ENCODE measurements around the gene SHQ1. TPM values are rescaled to one million over a fixed set of nuclear protein-coding genes. Genes with fewer than 3 reads are reported as not detected.

Gene SHQ1
- total and polyA plus RNA-seq, 2 of the 4 experiments (the other 2 are of a cell fraction) = 10.4 to 19.4 TPM

GRCh38 chr3:72888546-72889309 is 40.5 kb upstream of the SHQ1 start:
- Histone ChIP-seq H2BK20ac (ENCODE audit: low read depth, low read length) (peak overlapping the region; percentile 3; the same call in 1 of the 2 replicates), H3K4ac (ENCODE audit: low read depth, low read length) (peak overlapping the region; percentile 62), H3K56ac (ENCODE audit: extremely low read depth, insufficient read depth, low read length) (peak overlapping the region; percentile 24; the same call in 1 of the 2 replicates), H2BK15ac (ENCODE audit: low read depth, low read length) (peak overlapping the region; percentile 58; the same call in 2 of the 3 replicates), H3K36me3 (ENCODE audit: control insufficient read depth, insufficient read depth, low read length) (no peaks in the 10 kb centered on the region), H3K14ac (replicated peaks; ENCODE audit: low read depth, low read length) (peak overlapping the region; percentile 39), H4K8ac (ENCODE audit: low read depth in 2 of 2, low read length in 2 of 2) (peak overlapping the region in 1 of 2 experiments; percentile 49; a peak in 2 of 4 replicates), H3K9ac (ENCODE audit: low read depth, low read length) (peak overlapping the region; percentile 88), H4K20me1 (ENCODE audit: insufficient read depth, low read length) (peaks cover 8% of the 10 kb centered on the region; the same call in 1 of the 2 replicates), H2AK9ac (replicated peaks; ENCODE audit: low read depth, low read length, poor library complexity) (no peak overlapping the region), H2BK120ac (ENCODE audit: low read depth, low read length) (peak overlapping the region; percentile 59), H3K18ac (ENCODE audit: low read depth, low read length) (peak overlapping the region; percentile 89), H4K5ac (ENCODE audit: low read depth, low read length) (peak overlapping the region; percentile 85), H3K4me3 (ENCODE audit: insufficient read depth, low read depth, low read length) (peak overlapping the region; percentile 53), H3K23ac (ENCODE audit: low read depth, low read length) (peak overlapping the region; percentile 78), H3K27me3 (ENCODE audit: control insufficient read depth, insufficient read depth, low read length) (no peaks in the 10 kb centered on the region), H4K91ac (ENCODE audit: insufficient read depth, low read depth, low read length) (peak overlapping the region; percentile 1; the same call in 1 of the 2 replicates), H3K4me2 (ENCODE audit: low read depth, low read length) (peak overlapping the region; percentile 97), H3K9me3 (ENCODE audit: control insufficient read depth, insufficient read depth, low read length) (no peaks in the 10 kb centered on the region), H2AFZ (replicated peaks; ENCODE audit: low read length, poor library complexity) (peak overlapping the region; percentile 87), H3K79me1 (ENCODE audit: low read depth in 1 of 2, low read length in 2 of 2) (peaks cover 0 to 21% of the 10 kb centered on the region in 2 experiments; a peak in 3 of 4 replicates), H3K4me1 (ENCODE audit: control insufficient read depth, insufficient read depth, low read length) (peaks cover 21% of the 10 kb centered on the region), H3K9me1 (ENCODE audit: insufficient read depth, low read length) (peaks cover 12% of the 10 kb centered on the region), H2BK5ac (ENCODE audit: low read depth, low read length, poor library complexity, severe bottlenecking) (peak overlapping the region; percentile 0), H3K27ac (ENCODE audit: insufficient read depth, low read length) (peak overlapping the region; percentile 76), H2AK5ac (ENCODE audit: low read depth, low read length) (peak overlapping the region; percentile 16; the same call in 1 of the 2 replicates)
- dilution Hi-C loops (cut with HindIII; ENCODE audit: low sequenced_read_pairs, unreplicated experiment) (no loop called here), in situ Hi-C loops (cut with MboI; ENCODE audit: low sequenced_read_pairs) (no loop called here), intact Hi-C loops (cut with micrococcal nuclease) (loop anchor here (5.0 kb wide), 2 partner anchors 109 to 441 kb away; partner anchors contain the start of genes PPP4R2 and RYBP)
- no TSS peak for BruUV-seq (replicated peaks)
- ChIA-PET POLR2A (ENCODE audit: unreplicated experiment) (interaction anchor here (0.6 kb wide), 1 partner anchor 194 kb away, joined by 3 read pairs; no protein-coding TSS in a partner anchor), CTCF (interaction anchor here (1.0 kb wide), 1 partner anchor 37 kb away, joined by 3 read pairs; no protein-coding TSS in a partner anchor)
- TF ChIP-seq MAFK (IDR thresholded peaks at IDR 0.05; ENCODE audit: low read depth, low read length) (no peak), CHD1 (IDR thresholded peaks at IDR 0.05; ENCODE audit: low read depth, low read length) (no peak), CEBPB (IDR thresholded peaks at IDR 0.05; ENCODE audit: low read depth, low read length) (no peak), CTCF (conservative IDR thresholded peaks at IDR 0.05; ENCODE audit: low read depth, low read length) (no peak), BHLHE40 (IDR thresholded peaks at IDR 0.05; ENCODE audit: low read depth, low read length) (no peak), MAZ (IDR thresholded peaks at IDR 0.05; ENCODE audit: borderline replicate concordance, low read depth, low read length) (no peak)
- peak; percentile 42 for DNase-seq
- WGBS, 2 experiments (ENCODE audit: extremely low coverage in 2 of 2, insufficient read length in 1 of 2) = no CpG with 5 or more reads among the region's 21 CpGs
- ATAC-seq (ENCODE audit: low read depth) = no peak
